ENCODE measurements around the gene ZNF777.

DNA sequence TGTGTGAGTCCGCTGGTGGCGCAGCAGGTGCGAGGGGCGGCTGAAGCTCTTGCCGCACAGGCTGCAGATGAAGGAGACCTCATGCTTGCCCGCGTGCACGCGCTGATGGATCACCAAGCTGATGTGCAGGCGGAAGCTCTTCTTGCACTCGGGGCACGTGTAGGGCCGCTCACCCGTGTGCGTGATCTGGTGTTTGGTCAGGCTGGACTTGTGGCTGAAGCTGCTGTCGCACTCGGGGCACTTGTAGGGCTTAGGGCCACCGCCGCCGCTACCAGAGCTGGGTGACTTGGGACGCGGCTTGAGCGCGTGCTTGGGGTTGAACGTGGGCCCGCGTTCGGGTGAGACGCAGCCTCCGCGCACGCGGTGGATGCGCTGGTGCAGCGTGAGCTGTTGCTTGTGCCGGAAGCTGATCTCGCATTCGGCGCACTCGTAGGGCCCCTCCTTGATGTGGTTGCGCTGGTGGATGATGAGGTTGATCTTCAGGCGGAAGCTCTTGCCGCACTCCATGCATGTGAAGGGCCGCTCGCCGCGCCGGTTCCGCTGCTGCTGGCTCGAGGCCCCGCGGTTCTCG, 28.7 kb downstream of the ZNF777 start:
- TF ChIP-seq, protein P1, sequence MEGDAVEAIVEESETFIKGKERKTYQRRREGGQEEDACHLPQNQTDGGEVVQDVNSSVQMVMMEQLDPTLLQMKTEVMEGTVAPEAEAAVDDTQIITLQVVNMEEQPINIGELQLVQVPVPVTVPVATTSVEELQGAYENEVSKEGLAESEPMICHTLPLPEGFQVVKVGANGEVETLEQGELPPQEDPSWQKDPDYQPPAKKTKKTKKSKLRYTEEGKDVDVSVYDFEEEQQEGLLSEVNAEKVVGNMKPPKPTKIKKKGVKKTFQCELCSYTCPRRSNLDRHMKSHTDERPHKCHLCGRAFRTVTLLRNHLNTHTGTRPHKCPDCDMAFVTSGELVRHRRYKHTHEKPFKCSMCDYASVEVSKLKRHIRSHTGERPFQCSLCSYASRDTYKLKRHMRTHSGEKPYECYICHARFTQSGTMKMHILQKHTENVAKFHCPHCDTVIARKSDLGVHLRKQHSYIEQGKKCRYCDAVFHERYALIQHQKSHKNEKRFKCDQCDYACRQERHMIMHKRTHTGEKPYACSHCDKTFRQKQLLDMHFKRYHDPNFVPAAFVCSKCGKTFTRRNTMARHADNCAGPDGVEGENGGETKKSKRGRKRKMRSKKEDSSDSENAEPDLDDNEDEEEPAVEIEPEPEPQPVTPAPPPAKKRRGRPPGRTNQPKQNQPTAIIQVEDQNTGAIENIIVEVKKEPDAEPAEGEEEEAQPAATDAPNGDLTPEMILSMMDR (conservative IDR thresholded peaks at IDR 0.05 in 1 of 2, IDR thresholded peaks at IDR 0.05 in 1 of 2; ENCODE audit: extremely low read depth in 1 of 2, insufficient read depth in 1 of 2, low read depth in 1 of 2, low read length in 2 of 2) = no peak
- TF ChIP-seq EZH2 (IDR thresholded peaks at IDR 0.05; ENCODE audit: borderline replicate concordance, low read length) = no peak
